HG03558 (cell line): Measurements from ENCODE around the gene SEMA5A.

Experiments used
- ATAC-seq: cut with Tn5 transposase; IDR thresholded peaks from one replicate; pipeline ENCODE4 v1.9.1; 2021; ENCODE audit warnings: moderate number of reproducible peaks; ENCODE audit not compliant: unreplicated experiment; ENCODE audit errors: extremely low read depth

SEMA5A gene

GRCh38 chr5:9192266-9192665 lies 353.6 kb downstream of the SEMA5A start:
- no peak for ATAC-seq

GRCh38 chr5:9189681-9190080 lies 356.2 kb downstream of the SEMA5A start:
- ATAC-seq: no peak

DNA sequence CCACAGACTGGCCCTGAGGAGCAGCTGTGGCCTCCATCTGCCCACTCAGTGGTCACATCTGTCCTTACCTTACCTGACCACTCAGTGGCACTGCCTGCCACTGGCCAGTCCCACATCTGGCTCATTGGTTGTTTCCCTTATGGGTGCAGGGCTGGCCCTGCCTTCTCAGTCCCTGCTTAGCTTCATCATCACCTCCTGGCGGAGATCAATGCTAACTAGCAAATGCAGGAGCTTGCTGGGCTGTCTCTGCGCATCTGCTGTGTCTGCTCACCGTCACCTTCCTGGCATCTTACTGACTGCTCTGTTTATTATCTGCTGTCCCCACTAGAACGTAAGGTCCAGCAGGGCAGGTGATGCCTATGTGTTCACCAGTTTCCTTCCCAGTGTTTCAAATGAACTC lies 356.9 kb downstream of the SEMA5A start:
- ATAC-seq: no peak

- ATAC-seq: no peak
Observed at GRCh38 chr5:9188131-9188530, 357.7 kb downstream of the SEMA5A start.

DNA sequence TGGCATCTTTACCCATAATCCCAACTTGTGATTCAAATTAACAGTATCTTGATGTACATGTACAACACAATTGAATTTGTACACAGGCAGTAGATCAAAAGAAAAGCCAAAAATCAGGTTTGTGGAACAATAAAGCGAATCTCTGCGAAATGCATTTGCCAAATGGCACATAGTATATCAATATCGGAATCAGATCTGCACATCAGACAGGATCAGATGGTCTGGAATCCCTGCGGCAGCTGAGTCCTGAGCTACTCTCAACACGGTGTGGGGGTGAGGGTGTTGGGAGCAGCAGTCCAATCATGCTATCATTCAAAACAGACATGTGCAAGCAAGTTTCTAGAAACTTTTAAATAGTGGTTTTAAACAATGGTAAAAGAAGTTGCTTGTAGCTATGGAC lies 358.3 kb downstream of the SEMA5A start:
- ATAC-seq: no peak

DNA sequence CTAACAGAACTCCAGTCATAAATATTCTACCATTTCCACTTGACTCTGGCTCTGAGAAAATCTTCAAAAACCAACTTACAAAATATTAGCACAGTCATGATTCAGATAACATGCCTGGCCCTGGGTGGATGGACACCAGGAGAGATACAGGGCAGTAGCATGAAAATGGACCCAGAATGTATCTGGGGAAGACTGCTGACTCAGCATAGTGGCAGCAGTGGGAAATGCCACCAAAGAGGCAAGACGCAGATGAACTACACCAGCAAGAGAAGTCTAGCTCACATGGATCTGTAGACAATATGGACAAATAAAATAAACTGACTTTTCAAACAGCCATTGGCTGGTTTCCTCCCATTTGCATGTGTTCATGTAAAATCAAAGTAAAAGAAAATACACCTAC lies 359.8 kb downstream of the SEMA5A start:
- no peak for ATAC-seq

- no peak for ATAC-seq
Observed at GRCh38 chr5:9183992-9184391, 361.9 kb downstream of the SEMA5A start.

DNA sequence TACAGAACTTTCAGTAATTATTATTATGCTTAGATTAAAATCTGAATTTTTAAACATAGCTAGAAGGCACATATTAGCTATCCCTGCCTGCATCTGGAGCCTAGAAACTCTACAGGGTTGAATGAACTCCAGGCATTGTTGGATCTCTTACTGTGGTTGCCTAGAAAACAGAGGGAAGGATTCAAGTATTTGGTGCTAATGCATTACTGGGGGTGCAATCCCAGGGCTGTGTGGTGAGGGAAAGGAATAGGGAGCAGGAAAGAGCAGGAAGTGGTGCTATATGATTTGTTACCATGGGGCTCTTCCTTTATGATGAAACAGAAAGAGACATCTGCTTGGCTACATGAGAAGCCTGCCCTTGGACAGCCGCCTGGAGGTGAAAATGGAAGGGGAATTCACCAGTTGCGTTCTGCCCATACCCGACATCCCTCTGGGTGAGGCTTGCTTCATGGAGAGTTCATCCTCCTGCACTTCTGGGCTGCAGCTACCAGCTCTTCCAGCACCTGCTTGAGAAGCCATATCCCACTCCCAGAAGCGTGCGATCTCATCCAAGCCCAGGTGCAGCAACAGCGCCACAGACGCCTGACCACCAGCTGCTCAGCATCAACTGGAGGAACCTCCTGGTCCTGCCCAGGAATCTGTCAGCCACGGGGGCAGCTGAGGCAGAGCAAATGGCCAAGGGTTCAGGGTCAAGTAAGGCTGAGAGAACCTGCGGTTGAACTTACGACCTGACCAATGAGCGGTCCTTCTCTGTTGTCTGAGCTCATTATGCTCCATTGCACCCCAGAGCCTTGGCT lies 362.8 kb downstream of the SEMA5A start:
- no peak for ATAC-seq

DNA sequence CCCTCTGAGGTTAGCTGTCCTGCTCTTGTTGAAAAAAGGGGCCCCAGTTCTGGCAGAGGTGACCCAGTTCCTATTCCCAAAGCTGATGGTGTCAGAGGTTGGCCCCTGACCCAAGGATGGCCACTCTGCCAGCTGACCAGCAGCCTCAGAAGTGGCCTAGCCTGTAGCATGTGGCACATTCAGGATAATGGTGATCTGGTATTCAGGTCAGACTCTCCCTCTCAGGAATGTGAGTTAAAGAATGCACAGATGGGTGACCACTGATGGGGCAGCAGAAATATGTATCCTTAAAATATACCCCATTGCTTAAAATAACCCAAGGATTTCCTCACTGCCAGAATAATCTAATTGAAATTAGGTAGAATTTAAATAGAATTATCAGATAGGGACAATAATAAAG lies 369.2 kb downstream of the SEMA5A start:
- ATAC-seq: no peak

GRCh38 chr5:9174446-9174845 lies 371.4 kb downstream of the SEMA5A start:
- ATAC-seq: no peak

DNA sequence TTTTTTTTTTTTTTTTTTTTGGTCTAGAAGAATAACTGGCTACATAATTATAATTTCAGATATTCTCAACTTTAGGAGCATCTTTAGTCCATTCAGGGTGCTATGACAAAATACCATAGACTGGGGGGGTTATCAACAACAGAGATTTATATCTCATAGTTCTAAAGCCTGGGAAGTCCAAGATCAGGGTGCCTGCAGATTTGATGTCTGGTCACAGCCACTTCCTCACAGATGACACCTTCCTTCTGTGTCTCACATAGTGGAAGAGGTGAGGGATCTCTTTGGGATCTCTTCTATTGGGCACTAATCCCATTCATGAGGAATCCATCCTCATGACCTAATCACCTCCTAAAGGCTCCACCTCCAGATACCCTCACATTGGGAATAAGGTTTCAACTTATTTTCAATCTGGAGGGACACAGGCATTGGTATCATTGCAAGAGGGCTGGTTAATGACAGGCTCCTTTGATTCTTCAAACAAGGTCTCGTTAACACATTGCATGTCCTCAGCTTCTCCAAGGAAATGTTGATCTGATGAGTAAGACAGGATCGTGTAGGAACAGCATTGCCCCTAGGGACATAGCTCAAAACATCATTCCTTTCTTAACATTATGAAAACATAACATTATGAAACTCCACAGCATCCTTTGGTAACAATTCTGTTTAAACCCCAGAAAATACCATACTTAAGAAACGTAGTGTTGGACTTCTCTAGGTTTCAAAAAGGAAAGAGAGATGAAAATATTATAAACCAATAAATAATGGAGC lies 372.4 kb downstream of the SEMA5A start:
- ATAC-seq: no peak

- ATAC-seq: no peak
Observed at GRCh38 chr5:9170026-9170425, 375.8 kb downstream of the SEMA5A start.

DNA sequence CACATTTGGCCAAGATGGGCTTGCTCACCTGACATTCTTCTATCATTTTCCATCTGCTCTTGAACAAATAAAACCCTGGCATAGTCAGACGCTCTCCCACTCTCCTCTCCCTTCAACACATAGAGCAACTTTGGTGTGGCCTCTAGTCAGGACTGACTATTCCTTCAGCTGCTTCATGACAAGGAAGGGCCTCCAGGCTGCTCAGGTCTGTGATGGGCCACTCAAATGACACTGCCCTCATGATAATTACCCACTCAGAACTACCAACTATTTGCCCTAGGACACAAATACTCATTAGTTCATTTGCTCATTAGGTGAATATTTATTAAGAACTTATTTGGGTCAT lies 376.3 kb downstream of the SEMA5A start:
- no peak for ATAC-seq

DNA sequence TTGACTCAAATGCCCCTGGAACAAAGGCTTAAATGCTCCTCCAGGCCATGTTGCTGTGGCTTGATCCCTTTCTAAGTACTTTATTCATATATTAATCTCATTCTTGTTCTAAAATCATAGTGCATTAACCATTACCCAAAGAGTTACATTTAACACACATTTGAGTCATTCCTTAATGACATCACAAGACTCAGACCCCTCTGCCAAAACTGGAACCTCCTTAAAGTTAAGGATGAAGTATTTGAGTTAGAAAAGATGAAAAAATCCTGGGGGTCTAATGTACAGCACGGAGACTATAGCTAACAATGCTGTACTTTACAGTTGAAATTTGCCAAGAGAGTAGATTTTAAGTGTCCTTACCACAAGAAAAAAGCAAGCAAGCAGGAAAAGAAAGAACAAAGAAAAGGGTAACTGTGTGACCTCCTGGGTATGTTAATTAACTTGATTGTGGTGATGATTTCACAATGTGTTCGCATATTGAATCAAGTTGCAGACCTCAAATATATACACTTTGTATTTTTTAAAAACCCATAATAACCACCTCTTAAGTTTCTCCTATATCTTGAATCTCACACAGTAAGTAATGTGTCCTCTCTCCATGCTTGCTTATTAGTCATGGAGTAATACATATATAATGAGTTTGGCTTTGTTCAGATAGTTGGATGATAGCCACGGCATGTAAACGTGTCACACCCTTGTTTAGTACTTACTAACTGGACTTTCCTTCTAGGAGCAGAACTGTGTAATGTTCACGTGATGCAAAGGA lies 376.9 kb downstream of the SEMA5A start:
- ATAC-seq: no peak

DNA sequence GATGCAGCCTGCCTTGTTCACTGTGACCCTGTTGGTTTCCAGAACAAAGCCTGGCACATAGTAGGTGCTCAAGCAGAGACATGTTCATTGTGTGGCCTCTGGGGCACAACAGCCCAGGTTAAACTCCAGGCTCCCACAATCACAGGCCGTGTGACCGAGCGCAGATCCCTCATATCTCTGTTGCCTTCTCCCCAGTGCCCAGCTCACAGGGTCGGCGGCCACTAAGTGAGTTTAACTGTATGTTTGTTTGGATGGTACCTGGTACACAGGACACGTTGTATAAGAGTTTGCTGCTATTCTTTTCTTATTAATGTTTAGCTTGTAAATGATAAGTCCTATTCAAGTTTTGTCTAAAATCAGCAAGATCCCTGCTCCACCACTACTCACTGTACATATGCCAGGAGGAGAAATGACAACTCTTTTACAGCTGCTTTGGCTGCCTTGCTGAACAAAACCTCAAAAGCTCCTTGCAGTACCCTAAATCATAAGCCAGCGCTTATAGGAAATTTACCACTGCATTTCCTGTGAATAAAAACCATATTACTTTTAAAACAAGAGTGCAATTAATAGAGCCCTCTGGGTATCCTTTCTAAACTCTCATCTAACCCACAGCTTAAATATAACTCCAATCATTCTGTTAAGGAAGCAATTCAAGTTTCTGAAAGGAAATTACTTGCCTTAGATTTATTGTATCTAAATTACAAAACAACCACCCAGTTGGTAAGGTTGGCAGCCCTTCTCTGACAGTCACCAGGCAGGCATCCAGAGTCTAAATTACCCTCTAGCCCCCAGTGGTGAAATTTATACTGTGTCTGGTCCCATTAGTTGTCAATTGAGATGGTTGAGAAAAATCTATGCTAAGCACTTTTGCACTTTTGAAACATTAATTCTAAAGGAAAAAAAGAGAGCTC lies 379.4 kb downstream of the SEMA5A start:
- no peak for ATAC-seq

DNA sequence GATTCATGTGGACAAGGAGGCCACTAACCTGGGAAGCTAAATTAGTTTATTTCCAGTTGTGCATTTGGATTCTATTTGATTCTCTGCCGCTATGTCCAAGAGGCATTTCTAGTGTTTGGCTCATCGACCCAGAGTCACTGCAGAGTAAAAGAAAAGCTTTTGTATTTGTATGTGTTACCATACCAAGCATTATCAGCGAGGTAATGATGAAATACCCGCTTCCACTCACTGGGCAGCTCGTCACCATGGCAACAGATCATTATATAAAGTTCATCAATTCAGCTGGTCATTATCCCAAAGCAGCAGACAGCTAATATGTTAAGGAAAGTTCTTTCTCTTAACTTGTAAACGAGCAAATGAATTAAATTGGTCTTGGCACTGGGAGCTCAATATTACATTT lies 380.3 kb downstream of the SEMA5A start:
- no peak for ATAC-seq

- no peak for ATAC-seq
Observed at GRCh38 chr5:9160747-9161146, 385.1 kb downstream of the SEMA5A start.

DNA sequence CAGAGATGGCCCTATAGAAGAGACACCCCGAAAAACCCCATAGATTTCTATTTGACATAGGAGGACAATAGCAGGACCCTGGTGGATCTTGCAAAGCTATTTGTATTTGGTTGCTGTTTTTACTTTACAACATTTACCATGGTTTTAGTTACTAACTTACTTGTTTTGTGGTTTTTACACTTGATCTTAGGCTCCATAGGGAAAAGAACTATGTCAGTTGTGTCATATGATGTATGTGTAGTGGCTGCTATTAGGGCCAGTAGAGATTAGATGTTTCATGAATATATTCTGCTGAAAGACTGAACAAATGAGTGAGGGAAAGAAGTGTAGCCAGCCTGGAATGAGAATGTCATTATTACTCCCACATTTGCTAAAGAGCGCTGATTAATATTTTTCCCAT lies 388.1 kb downstream of the SEMA5A start:
- no peak for ATAC-seq

GRCh38 chr5:9157020-9157419 lies 388.9 kb downstream of the SEMA5A start:
- ATAC-seq: no peak

- ATAC-seq: no peak
Observed at GRCh38 chr5:9156282-9156681, 389.6 kb downstream of the SEMA5A start.
